IMR-90 (cell line): ENCODE measurements around the gene FNDC5.

Experiments used
- CEBPB ChIP-seq: IDR thresholded peaks from 2 replicates; pipeline ENCODE4 v1.6.1; 2012; ENCODE audit warnings: low read depth, low read length, improper control_type of control experiment
- CTCF ChIP-seq: conservative IDR thresholded peaks from 2 replicates; pipeline ENCODE4 v1.5.1; 2012; ENCODE audit warnings: mild to moderate bottlenecking, low read depth, low read length, improper control_type of control experiment
- NFE2L2 ChIP-seq: fragments of 150-350 bp; IDR thresholded peaks from 2 replicates; pipeline ENCODE4 v1.6.1; 2016; ENCODE audit warnings: low read depth, mild to moderate bottlenecking, low read length
- RAD21 ChIP-seq: IDR thresholded peaks from 2 replicates; pipeline ENCODE4 v1.6.1; 2012; ENCODE audit warnings: low read length, improper control_type of control experiment
- SMC3 ChIP-seq: fragments of 150-350 bp; IDR thresholded peaks from 2 replicates; pipeline ENCODE4 v1.6.1; 2016; ENCODE audit warnings: low read depth, mild to moderate bottlenecking, antibody characterized with exemption, low read length, moderate library complexity
- TF ChIP-seq, protein P1 (sequence below): fragments of 150-350 bp; IDR thresholded peaks from 2 replicates; pipeline ENCODE4 v1.6.1; 2016; ENCODE audit warnings: low read depth, mild to moderate bottlenecking, low read length, moderate library complexity, borderline replicate concordance

DNA sequence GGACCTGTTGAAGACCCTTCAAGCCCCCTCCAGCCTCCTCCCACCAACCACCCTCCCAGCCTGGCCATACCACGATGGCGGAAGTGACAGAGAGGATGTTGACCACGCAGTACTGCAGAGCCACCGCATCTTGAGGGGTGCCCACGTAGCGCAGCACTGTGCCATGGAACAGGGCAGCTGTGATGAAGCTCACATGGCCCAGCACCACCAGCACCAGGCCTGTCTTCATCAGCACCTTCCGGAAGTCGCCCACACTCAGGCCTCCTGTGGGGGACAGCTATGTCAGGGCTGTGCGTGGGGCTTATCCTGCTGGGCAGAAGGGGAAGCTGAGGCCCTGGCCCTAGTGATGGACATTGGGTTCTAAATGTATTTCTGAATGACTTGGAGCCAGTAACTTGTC is 27.3 kb upstream of the FNDC5 start:
- TF ChIP-seq RAD21 (no peak), CTCF (no peak), NFE2L2 (no peak), CEBPB (no peak), SMC3 (no peak)
- TF ChIP-seq, protein P1, sequence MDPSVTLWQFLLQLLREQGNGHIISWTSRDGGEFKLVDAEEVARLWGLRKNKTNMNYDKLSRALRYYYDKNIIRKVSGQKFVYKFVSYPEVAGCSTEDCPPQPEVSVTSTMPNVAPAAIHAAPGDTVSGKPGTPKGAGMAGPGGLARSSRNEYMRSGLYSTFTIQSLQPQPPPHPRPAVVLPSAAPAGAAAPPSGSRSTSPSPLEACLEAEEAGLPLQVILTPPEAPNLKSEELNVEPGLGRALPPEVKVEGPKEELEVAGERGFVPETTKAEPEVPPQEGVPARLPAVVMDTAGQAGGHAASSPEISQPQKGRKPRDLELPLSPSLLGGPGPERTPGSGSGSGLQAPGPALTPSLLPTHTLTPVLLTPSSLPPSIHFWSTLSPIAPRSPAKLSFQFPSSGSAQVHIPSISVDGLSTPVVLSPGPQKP: no peak
